Loucy (cell line): ENCODE data around the gene SIGLEC11.

ENCODE experiments used
- H2AFZ ChIP-seq: fragments of 200-600 bp; sonication (generic); 2 replicates; pipeline ENCODE4 v1.6.0; 2016; ENCODE audit warnings: antibody characterized with exemption, mild to moderate bottlenecking, low read length, moderate library complexity
- H3F3A ChIP-seq: fragments of 200-600 bp; 2 replicates; pipeline ENCODE4 v1.6.0; 2016; ENCODE audit warnings: antibody characterized with exemption, low read depth, mild to moderate bottlenecking
- H3K27me3 ChIP-seq: fragments of 200-600 bp; sonication (generic); 2 replicates; pipeline ENCODE4 v1.6.1; 2014; ENCODE audit warnings: low read length, mild to moderate bottlenecking; ENCODE audit not compliant: insufficient read depth, poor library complexity, severe bottlenecking
- H3K36me3 ChIP-seq: fragments of 200-600 bp; sonication (generic); 2 replicates; pipeline ENCODE4 v1.6.1; 2016; ENCODE audit warnings: low read length; ENCODE audit not compliant: insufficient read depth
- H3K4me1 ChIP-seq: fragments of 200-600 bp; sonication (generic); 2 replicates; pipeline ENCODE4 v1.5.1; 2014; ENCODE audit warnings: low read length, mild to moderate bottlenecking; ENCODE audit not compliant: insufficient read depth, poor library complexity, severe bottlenecking
- H3K4me2 ChIP-seq: fragments of 200-600 bp; sonication (generic); 2 replicates; pipeline ENCODE4 v1.6.0; 2014; ENCODE audit warnings: antibody characterized with exemption, low read length, low read depth, mild to moderate bottlenecking; ENCODE audit not compliant: poor library complexity, severe bottlenecking
- H3K4me3 ChIP-seq: fragments of 200-600 bp; sonication (generic); 2 replicates; pipeline ENCODE4 v1.5.1; 2014; ENCODE audit warnings: low read length, mild to moderate bottlenecking, mixed read lengths; ENCODE audit not compliant: poor library complexity, severe bottlenecking
- H3K79me2 ChIP-seq: fragments of 200-600 bp; sonication (generic); 2 replicates; pipeline ENCODE4 v1.6.1; 2014; ENCODE audit warnings: low read length; ENCODE audit not compliant: insufficient read depth
- H3K9ac ChIP-seq: fragments of 200-600 bp; sonication (generic); 2 replicates; pipeline ENCODE4 v1.6.0; 2014; ENCODE audit warnings: mild to moderate bottlenecking, low read depth, low read length, moderate library complexity; ENCODE audit not compliant: poor library complexity, severe bottlenecking
- H3K9me2 ChIP-seq: fragments of 200-600 bp; sonication (generic); replicated peaks from 2 replicates; pipeline ENCODE4 v1.6.1; 2016; ENCODE audit warnings: low read depth, low read length, mixed read lengths
- H3K9me3 ChIP-seq: fragments of 200-600 bp; sonication (generic); 2 replicates; pipeline ENCODE4 v1.6.1; 2014; ENCODE audit warnings: mild to moderate bottlenecking, antibody characterized with exemption, low read length, low read depth; ENCODE audit not compliant: insufficient read depth
- H4K20me1 ChIP-seq: fragments of 200-600 bp; sonication (generic); 2 replicates; pipeline ENCODE4 v1.6.0; 2014; ENCODE audit warnings: antibody characterized with exemption, low read length, mild to moderate bottlenecking; ENCODE audit not compliant: insufficient read depth, poor library complexity, severe bottlenecking
- EZH2phosphoT487 ChIP-seq: fragments of 200-600 bp; IDR thresholded peaks from 2 replicates; pipeline ENCODE4 v1.6.1; 2018; ENCODE audit warnings: antibody characterized with exemption, mild to moderate bottlenecking, moderate library complexity, borderline replicate concordance
- TF ChIP-seq, protein P1 (sequence below): fragments of 200-600 bp; sonication (generic); conservative IDR thresholded peaks from 2 replicates; pipeline ENCODE4 v1.5.1; 2014; ENCODE audit warnings: mild to moderate bottlenecking, antibody characterized with exemption, low read length

Gene SIGLEC11

DNA sequence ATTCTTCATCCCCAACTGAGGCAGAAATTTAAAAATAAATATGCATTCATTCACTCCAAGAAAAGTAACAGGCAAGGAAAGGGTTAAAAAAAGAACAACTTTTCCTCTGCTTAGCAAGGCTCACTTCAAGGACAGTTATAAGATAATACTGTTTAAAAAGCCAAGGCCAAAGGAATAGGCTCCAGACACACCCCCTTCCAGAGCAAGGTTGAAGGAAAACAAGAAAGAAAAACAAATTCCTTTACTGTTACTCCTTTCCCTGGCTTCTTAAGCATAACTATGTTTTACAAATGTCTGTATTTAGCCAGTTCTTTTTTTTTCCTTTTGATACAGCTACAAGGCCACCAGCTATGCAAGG, 8.5 kb downstream of the SIGLEC11 start:
- Histone ChIP-seq H3K9me2 (no peaks in the 10 kb centered on the region), H3K4me3 (no peak overlapping the region), H3F3A (no peaks in the 10 kb centered on the region), H3K36me3 (no peaks in the 10 kb centered on the region), H4K20me1 (no peaks in the 10 kb centered on the region), H3K27me3 (no peaks in the 10 kb centered on the region), H2AFZ (no peak overlapping the region), H3K4me2 (no peak overlapping the region), H3K4me1 (no peaks in the 10 kb centered on the region), H3K79me2 (no peaks in the 10 kb centered on the region), H3K9ac (no peak overlapping the region), H3K9me3 (no peaks in the 10 kb centered on the region)
- no peak for TF ChIP-seq EZH2phosphoT487
- TF ChIP-seq, protein P1, sequence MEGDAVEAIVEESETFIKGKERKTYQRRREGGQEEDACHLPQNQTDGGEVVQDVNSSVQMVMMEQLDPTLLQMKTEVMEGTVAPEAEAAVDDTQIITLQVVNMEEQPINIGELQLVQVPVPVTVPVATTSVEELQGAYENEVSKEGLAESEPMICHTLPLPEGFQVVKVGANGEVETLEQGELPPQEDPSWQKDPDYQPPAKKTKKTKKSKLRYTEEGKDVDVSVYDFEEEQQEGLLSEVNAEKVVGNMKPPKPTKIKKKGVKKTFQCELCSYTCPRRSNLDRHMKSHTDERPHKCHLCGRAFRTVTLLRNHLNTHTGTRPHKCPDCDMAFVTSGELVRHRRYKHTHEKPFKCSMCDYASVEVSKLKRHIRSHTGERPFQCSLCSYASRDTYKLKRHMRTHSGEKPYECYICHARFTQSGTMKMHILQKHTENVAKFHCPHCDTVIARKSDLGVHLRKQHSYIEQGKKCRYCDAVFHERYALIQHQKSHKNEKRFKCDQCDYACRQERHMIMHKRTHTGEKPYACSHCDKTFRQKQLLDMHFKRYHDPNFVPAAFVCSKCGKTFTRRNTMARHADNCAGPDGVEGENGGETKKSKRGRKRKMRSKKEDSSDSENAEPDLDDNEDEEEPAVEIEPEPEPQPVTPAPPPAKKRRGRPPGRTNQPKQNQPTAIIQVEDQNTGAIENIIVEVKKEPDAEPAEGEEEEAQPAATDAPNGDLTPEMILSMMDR: no peak

DNA sequence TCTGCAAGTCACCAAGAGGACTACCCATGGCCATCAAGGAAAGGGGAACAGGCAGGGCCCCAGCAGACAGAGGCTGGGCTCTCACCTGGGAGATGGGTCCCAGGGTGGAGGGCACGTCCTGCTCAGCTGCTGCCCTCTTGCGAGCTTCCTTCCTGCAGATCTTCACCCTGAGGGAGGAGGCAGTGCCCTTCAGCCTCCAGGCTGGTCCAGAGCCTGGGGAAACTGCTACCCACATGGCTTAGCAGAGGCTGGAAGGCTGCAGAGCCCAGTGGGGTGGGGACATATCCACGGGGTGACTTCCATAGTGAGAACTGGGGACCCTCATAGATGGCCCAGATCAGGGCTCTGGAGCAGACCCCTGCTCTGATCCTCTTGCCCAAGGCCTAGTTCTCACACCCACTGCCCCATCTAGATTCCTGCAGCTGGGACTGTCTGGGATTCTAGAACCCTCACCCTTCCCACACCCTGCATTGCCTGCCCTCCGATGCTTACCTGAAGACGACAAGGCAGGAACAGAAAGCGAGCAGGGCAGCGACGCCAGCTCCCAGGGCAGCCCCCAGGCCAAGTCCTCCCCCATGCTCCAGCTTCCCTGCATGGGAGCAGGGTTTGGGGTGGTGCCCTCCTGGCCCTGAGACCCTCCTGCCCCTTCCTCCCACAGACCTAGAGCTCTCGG, 9.0 kb downstream of the SIGLEC11 start:
- TF ChIP-seq EZH2phosphoT487: no peak
- TF ChIP-seq, protein P1: no peak

DNA sequence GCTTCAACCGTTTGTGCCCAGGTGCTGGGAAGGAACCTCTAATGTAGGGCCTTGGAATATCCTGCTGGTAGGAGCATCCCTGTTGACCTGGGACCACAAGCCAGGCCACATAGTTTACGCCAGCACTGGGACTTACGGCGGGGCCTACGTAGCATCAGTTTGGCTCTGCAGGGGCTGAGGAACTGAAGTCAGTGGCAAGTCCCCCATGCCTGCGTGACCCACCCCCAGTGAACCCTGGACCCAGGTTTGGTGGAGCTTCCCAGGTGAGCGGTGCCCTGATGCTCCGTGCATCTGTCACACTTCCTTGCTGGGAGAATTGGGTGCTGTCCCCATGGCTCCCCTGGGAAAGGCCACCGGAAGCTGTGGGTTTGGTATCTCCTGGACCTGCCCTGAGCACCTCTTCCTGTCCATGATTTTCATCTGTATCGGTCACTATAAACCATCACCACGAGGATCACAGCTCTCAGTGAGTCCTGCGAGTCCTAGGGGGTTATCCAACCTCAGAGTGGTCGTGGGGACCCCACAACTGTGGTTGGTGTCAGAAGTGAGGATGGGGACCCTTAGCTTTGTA, 9.9 kb downstream of the SIGLEC11 start:
- no peak for TF ChIP-seq EZH2phosphoT487
- TF ChIP-seq, protein P1: no peak
- no peak overlapping the region for H3K4me2 ChIP-seq

More for the DNA sequence above, 9.0 kb downstream of the SIGLEC11 start:
- no peak overlapping the region for H3K9ac ChIP-seq
- H3K36me3 ChIP-seq: no peaks in the 10 kb centered on the region
- no peak overlapping the region for H3K4me3 ChIP-seq
- H2AFZ ChIP-seq: no peak overlapping the region
- no peaks in the 10 kb centered on the region for H3K79me2 ChIP-seq
- H3K9me2 ChIP-seq: no peaks in the 10 kb centered on the region
- H3K4me2 ChIP-seq: no peak overlapping the region
- H3K9me3 ChIP-seq: no peaks in the 10 kb centered on the region
- H3K27me3 ChIP-seq: no peaks in the 10 kb centered on the region
- no peaks in the 10 kb centered on the region for H4K20me1 ChIP-seq
- H3F3A ChIP-seq: no peaks in the 10 kb centered on the region
- no peaks in the 10 kb centered on the region for H3K4me1 ChIP-seq

More for the DNA sequence above, 9.9 kb downstream of the SIGLEC11 start:
- Histone ChIP-seq H3K9me2 (no peaks in the 10 kb centered on the region), H3K9ac (no peak overlapping the region), H3K9me3 (no peaks in the 10 kb centered on the region), H3K79me2 (no peaks in the 10 kb centered on the region), H3K4me1 (no peaks in the 10 kb centered on the region), H3K36me3 (no peaks in the 10 kb centered on the region), H3K27me3 (no peaks in the 10 kb centered on the region), H2AFZ (no peak overlapping the region), H4K20me1 (no peaks in the 10 kb centered on the region), H3K4me3 (no peak overlapping the region), H3F3A (no peaks in the 10 kb centered on the region)
